Esophagus (tissue), 2 donors: ENCODE results near the gene LARP1. TPM values are rescaled to one million over a fixed set of nuclear protein-coding genes. Genes with fewer than 3 reads are reported as not detected.
"Not testable (repeated sequence)": the region's sequence is repeated elsewhere in the genome, so short reads cannot be mapped to it uniquely, and the experiment has no call there.

ENCODE experiments used
- H3K27ac ChIP-seq, 2 donors: one replicate each; pipeline ENCODE4 v1.5.1; 2013; ENCODE audit warnings: low read depth in 2 of 2, mild to moderate bottlenecking in 2 of 2, inconsistent platforms in 1 of 2, low read length in 1 of 2, moderate library complexity in 1 of 2
- H3K27me3 ChIP-seq, 2 donors: one replicate each; pipeline ENCODE4 v1.6.1; 2013; ENCODE audit warnings: low read length in 2 of 2, control low read depth in 1 of 2, mild to moderate bottlenecking in 1 of 2; ENCODE audit not compliant: insufficient read depth in 2 of 2, control insufficient read depth in 1 of 2
- H3K36me3 ChIP-seq, 2 donors: one replicate each; pipeline ENCODE4 v1.6.1; 2013; ENCODE audit warnings: low read length in 1 of 2; ENCODE audit not compliant: control insufficient read depth in 2 of 2, insufficient read depth in 2 of 2
- H3K4me1 ChIP-seq, 2 donors: one replicate each; pipeline ENCODE4 v1.6.1; 2013; ENCODE audit warnings: low read length in 1 of 2; ENCODE audit not compliant: control insufficient read depth in 2 of 2, insufficient read depth in 2 of 2
- H3K4me3 ChIP-seq, 2 donors: one replicate each; pipeline ENCODE4 v1.5.1; 2013; ENCODE audit warnings: low read length in 2 of 2, mild to moderate bottlenecking in 2 of 2, low read depth in 1 of 2, moderate library complexity in 1 of 2
- H3K9me3 ChIP-seq, 2 donors: one replicate each; pipeline ENCODE4 v1.6.1; 2013; ENCODE audit warnings: mild to moderate bottlenecking in 2 of 2, low read depth in 1 of 2, low read length in 1 of 2, moderate library complexity in 1 of 2; ENCODE audit not compliant: control insufficient read depth in 2 of 2, insufficient read depth in 1 of 2
- WGBS, 2 donors: extraction: QIAGEN DNeasy Blood & Tissue Kit; methylation state at CpG; one replicate each; pipeline ENCODE4 v1.1.7; 2013; 5-methylcytosine and 5-hydroxymethylcytosine counted together
- polyA plus RNA-seq, 2 donors: library from polyadenylated mRNA; stranded (reverse); fragments of 200-250 nt; gene quantifications; one replicate each; pipeline ENCODE4 v1.2.3, GENCODE V29; 2013
- donor health status: healthy with polysubstance abuse.
- donor health status: Bipolar disorder and iron deficiency.

The LARP1 gene
- polyA plus RNA-seq, 2 donors = 29.1 to 31.0 TPM

DNA sequence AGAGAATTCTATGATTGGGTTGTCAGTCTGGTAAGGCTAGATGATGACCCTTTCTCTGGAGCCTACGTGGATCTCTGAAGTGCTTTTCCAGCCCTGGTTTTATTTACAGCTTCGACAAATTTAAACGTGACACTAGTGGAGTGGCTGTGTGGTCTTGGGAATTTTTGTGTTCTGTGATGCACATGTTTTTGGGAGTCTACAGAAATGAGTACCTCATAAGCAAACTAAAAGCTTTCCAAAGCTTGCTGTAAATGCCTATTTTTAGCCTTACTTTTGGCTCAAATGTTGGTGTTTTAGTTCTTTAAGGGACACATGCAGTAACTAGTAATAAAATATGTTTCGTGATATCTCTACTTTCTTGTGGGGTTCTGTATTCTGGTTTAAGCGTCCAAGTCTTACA lies 3.3 kb downstream of the LARP1 start:
- 18 to 30% methylated on average over 5 of the region's 5 CpGs for WGBS, 2 donors
- peaks cover 2 to 11% of the 10 kb centered on the region in 2 donors for H3K4me1 ChIP-seq
- H3K36me3 ChIP-seq = no peaks in the 10 kb centered on the region
- H3K27ac ChIP-seq = peak overlapping the region; percentile 10 to 24
- H3K9me3 ChIP-seq = no peaks in the 10 kb centered on the region
- H3K27me3 ChIP-seq = no peaks in the 10 kb centered on the region
- peak overlapping the region in 1 of 2 donors; percentile 78 for H3K4me3 ChIP-seq

DNA sequence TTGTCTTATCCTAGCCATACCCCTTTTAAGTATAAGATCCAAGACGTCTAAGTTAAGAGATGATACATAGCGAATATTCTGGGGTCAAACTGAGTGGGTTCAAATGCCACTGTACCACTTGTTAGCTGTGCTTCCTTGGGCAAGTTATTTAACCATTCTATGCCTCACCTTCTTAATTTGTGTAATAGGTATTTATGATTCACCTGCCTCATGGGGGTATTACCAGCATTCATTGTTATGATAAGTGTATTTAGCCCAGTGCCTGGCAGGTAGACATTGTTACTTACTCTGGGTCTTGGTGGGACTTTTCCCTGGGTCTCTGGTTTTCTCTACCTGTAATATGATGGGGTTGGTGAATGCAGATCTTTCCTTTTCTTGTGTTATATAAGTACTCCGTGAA lies 3.8 kb downstream of the LARP1 start:
- Histone ChIP-seq H3K27ac (no peak overlapping the region), H3K27me3 (no peaks in the 10 kb centered on the region), H3K4me3 (no peak overlapping the region), H3K4me1 (peaks cover 2 to 11% of the 10 kb centered on the region in 2 donors), H3K9me3 (no peaks in the 10 kb centered on the region), H3K36me3 (no peaks in the 10 kb centered on the region)
- 45 to 48% methylated on average over 3 of the region's 3 CpGs for WGBS, 2 donors

DNA sequence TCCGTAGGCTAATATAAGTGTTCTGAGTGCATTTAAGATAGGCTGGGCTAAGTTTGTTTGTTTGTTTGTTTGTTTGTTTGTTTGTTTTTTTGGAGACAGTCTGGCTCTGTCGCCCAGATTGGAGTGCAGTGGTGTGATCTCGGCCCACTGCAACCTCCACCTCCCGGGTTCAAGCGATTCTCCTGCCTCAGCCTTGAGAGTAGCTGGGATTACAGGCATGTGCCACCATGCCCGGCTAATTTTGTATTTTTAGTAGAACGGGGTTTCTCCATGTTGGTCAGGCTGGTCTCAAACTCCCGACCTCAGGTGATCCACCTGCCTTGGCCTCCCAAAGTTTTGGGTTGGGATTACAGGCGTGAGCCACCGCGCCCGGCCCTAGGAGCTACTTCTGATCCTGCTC lies 4.7 kb downstream of the LARP1 start:
- peaks cover 0 to 11% of the 10 kb centered on the region in 2 donors for H3K4me1 ChIP-seq
- not testable (repeated sequence) for H3K27ac ChIP-seq, H3K9me3 ChIP-seq, H3K36me3 ChIP-seq, H3K27me3 ChIP-seq, H3K4me3 ChIP-seq
- 76 to 84% methylated on average over 12 of the region's 12 CpGs for WGBS, 2 donors

DNA sequence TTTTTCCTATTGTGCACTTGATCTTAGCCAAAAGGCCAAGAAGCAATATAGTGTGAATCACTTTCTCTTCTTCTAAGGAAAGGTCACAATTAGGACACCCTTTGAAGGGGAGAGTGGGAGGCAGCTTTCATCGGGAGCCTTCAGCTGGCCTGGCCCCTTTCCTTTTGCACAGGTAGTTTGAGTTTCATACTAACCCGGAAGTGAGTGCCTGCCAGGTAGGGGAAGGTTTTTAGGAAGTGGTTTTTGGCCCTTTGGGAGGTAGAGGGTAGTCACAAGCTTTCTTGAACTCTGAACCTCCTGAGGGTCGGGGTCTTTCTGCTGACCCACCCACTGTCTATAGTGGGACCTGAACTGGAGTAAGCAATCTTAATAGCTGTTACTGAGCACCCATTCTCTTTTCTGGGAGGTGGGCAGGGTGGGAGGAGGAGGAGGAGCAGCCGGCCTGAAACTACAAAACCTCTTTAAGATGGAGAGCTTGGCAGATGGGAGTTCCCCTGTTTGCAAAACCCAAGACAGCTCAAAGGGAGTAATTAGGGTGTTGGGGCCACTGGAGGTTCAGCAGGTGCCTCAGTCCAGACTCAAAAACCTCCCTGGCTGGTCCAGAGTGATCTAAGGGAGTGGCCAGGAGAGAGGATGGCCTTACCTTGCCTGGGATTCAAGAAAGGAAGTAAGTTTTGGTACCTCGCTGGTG lies 6.0 kb downstream of the LARP1 start:
- Histone ChIP-seq H3K4me3 (no peak overlapping the region), H3K36me3 (no peaks in the 10 kb centered on the region), H3K27me3 (no peaks in the 10 kb centered on the region), H3K27ac (peak overlapping the region in 1 of 2 donors; percentile 63), H3K9me3 (no peaks in the 10 kb centered on the region), H3K4me1 (peaks cover 0 to 11% of the 10 kb centered on the region in 2 donors)
- 39 to 44% methylated on average over 5 of the region's 5 CpGs for WGBS, 2 donors

DNA sequence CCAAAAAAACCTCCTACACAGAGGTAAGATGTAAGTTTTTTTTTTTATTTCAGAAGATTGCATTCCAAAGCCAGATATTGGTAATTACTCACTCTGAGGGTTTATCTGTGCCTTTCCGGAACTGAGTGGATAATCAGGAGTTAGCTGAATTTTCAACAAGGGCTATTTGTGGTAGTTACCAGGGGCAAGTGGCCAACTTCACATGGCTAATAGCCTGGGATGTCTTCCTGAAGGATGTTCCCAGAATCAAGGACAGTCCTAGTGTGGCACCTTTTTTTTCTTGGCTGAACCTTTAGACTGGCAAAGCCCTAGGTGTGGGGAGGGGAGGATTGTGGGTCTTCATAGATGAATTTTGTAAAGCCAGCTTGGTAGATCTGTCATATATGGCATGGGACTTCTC lies 7.1 kb downstream of the LARP1 start:
- no peak overlapping the region for H3K4me3 ChIP-seq
- H3K36me3 ChIP-seq = no peaks in the 10 kb centered on the region
- H3K27ac ChIP-seq = no peak overlapping the region
- no peaks in the 10 kb centered on the region for H3K9me3 ChIP-seq
- H3K4me1 ChIP-seq = peaks cover 4 to 16% of the 10 kb centered on the region in 2 donors
- WGBS, 2 donors = 64 to 76% methylated on average over 1 of the region's 1 CpG
- no peaks in the 10 kb centered on the region for H3K27me3 ChIP-seq

DNA sequence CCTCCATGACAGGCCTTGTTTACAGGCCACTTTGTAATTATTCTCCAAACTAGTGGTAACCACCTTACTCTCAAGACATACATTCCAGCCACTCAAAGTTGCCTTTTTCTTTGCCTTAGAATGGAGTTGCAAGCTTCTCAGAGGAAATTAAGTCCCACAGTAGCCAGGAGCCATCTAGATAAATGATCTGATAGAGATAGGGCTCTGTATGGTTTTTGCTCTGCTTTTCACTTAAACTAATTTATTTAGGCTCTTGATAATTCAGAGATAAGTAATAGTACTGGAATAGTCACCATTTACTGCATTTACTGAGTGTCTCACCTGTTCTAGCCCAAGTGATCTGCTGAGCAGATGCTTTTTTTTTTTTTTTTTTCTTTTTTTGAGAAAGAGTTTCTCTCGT lies 7.5 kb downstream of the LARP1 start:
- Histone ChIP-seq H3K4me3 (no peak overlapping the region), H3K36me3 (no peaks in the 10 kb centered on the region), H3K27me3 (no peaks in the 10 kb centered on the region), H3K4me1 (peaks cover 4 to 16% of the 10 kb centered on the region in 2 donors), H3K27ac (no peak overlapping the region), H3K9me3 (no peaks in the 10 kb centered on the region)
- 54 to 56% methylated on average over 1 of the region's 1 CpG for WGBS, 2 donors

DNA sequence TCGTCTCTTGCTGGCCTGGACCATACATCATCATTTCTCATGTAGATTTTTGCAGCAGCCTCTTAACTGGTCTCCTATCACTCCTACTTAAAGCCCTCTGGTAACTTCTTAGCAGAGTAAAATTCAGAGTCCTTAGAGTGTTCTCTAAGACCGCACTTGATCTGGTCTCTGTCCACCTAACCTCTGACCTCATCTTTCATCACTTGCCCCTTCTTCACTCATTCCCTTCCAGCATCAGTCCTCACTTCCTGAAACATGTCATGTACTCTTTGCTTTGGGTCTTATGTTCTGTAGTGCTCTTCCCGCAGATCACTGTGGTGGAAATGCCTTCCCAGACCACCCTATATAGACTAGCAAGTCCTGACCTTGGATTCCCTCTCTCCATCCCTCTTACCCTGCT lies 9.8 kb downstream of the LARP1 start:
- WGBS, 2 donors = 83 to 86% methylated on average over 3 of the region's 3 CpGs
- Histone ChIP-seq H3K4me1 (peaks cover 9 to 25% of the 10 kb centered on the region in 2 donors), H3K36me3 (no peaks in the 10 kb centered on the region), H3K4me3 (no peak overlapping the region), H3K9me3 (no peaks in the 10 kb centered on the region), H3K27me3 (no peaks in the 10 kb centered on the region), H3K27ac (no peak overlapping the region)

DNA sequence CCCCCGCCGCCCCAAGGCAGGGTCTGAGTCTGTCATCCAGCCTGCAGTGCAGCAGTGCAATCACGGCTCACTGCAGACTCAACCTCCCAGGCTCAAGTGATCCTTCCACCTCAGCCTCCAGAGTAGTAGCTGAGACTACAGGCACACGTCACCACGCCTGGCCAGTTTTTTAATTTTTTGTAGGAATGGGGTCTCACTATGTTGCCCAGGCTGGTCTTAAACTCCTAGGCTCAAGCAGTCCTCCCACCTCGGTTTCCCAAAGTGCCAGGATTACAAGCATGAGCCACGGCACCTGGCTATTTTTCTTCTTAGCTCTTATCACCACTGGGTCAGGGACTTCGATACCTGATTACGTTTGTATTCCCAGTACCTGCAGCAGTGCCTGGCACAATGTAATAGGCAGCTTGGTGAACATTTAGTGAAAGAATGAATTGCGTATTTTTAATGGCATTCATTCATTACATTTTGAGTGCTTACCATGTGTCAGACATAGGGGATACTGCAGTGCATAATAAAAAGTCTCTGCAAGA lies 10.3 kb downstream of the LARP1 start:
- Histone ChIP-seq H3K36me3 (no peaks in the 10 kb centered on the region), H3K27me3 (no peaks in the 10 kb centered on the region), H3K4me3 (no peak overlapping the region), H3K27ac (no peak overlapping the region), H3K9me3 (no peaks in the 10 kb centered on the region), H3K4me1 (peaks cover 9 to 26% of the 10 kb centered on the region in 2 donors)
- 72 to 89% methylated on average over 10 of the region's 10 CpGs for WGBS, 2 donors

DNA sequence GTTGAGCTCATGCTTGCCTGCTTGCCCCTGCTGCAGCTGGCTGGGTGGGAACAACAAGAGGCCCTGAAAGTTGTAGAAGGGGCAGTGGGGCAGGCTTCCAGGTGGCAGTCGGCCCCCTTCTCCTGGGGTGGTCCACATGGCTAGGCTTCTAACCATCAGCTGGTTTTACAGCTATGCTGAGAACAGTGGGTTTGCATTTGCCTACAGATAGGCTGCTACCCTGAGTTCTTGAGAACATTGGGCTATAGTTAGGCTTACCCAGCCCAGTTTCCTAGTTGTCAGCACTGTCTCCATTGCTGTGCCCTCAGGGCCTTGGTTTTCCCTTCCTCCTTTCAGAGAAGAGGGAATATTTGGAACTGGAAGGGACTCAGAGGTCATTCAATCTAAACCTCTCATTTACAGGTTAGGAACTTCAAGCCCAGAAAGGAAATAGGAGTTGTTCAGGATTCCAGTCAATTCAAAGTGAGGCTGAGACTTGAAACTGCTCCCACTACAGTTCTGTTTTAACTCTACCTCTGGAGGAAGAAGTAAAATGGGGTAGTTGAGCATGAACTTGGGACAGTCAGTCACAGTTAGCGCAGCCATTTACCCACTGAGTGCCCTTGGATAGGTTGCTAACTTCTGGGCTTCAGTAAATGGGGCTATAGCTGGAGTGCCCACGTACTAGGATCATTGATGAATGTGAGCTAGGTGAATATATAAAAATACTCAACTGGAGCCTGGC lies 11.5 kb downstream of the LARP1 start:
- Histone ChIP-seq H3K27ac (no peak overlapping the region), H3K27me3 (no peaks in the 10 kb centered on the region), H3K36me3 (no peaks in the 10 kb centered on the region), H3K4me3 (no peak overlapping the region), H3K4me1 (peaks cover 12 to 25% of the 10 kb centered on the region in 2 donors), H3K9me3 (no peaks in the 10 kb centered on the region)
- 79 to 88% methylated on average over 3 of the region's 3 CpGs for WGBS, 2 donors
